Measurements from ENCODE around the gene FRAS1.

DNA sequence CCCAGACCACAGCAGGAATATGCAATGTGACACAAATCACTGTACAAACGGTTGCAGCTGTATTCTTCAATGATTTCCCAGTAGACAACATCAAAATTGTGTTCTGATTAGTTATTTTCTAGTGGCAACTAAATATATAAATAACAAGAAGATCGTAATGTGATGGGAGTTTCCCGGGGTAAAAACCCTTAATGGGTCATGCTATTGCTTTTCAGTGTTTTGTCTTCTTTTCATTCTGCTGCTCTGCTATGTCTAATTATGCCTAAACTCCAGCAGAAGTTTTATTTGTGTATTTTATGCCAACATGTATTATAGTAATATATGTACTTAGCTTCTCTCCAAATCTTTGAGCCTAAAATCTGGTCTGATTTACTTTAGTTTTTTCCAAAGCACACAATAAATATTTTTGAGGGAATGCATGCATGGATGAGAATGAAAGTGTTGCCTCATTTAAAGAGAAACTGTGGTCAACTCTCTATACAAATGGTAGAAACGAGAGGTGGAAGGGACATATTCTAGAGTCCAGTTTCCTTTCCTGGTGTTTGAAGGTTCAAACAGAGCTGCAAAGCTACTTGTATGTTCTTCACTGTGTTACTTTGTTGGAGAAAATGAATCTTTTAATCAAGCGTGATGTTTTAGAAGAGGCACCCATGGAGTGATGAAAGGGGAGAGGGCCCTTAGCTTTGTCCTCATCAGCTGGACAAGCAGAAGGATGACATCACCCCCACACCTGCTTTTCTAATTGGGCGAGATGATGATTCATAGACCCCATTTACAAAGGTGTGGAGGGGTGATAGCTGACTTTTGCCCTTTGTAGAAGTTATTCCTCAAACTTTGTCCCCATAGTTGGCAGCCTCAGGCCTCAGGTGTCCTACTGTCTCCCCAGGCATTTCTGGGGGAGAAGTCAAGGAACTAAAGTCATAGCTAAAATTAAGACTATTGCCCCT is 129.7 kb downstream of the FRAS1 start:
- TF ChIP-seq POLR2A (IDR thresholded peaks at IDR 0.05) (no peak), POLR2AphosphoS5 (IDR thresholded peaks at IDR 0.05; ENCODE audit: insufficient read depth in 1 of 2, low read depth in 1 of 2) (no peak)
- TF ChIP-seq, protein P1, sequence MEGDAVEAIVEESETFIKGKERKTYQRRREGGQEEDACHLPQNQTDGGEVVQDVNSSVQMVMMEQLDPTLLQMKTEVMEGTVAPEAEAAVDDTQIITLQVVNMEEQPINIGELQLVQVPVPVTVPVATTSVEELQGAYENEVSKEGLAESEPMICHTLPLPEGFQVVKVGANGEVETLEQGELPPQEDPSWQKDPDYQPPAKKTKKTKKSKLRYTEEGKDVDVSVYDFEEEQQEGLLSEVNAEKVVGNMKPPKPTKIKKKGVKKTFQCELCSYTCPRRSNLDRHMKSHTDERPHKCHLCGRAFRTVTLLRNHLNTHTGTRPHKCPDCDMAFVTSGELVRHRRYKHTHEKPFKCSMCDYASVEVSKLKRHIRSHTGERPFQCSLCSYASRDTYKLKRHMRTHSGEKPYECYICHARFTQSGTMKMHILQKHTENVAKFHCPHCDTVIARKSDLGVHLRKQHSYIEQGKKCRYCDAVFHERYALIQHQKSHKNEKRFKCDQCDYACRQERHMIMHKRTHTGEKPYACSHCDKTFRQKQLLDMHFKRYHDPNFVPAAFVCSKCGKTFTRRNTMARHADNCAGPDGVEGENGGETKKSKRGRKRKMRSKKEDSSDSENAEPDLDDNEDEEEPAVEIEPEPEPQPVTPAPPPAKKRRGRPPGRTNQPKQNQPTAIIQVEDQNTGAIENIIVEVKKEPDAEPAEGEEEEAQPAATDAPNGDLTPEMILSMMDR (IDR thresholded peaks at IDR 0.05) = no peak

Measured in vagina (tissue), 2 donors.